ENCODE data around the gene MYO1A. TPM values are rescaled to one million over a fixed set of nuclear protein-coding genes. Genes with fewer than 3 reads are reported as not detected.
"Not testable (repeated sequence)": the region's sequence is repeated elsewhere in the genome, so short reads cannot be mapped to it uniquely, and the experiment has no call there.

MYO1A gene
- polyA plus RNA-seq, 12 donors = 0.05 to 34.7 (median 0.29) TPM; not detected in 6

DNA sequence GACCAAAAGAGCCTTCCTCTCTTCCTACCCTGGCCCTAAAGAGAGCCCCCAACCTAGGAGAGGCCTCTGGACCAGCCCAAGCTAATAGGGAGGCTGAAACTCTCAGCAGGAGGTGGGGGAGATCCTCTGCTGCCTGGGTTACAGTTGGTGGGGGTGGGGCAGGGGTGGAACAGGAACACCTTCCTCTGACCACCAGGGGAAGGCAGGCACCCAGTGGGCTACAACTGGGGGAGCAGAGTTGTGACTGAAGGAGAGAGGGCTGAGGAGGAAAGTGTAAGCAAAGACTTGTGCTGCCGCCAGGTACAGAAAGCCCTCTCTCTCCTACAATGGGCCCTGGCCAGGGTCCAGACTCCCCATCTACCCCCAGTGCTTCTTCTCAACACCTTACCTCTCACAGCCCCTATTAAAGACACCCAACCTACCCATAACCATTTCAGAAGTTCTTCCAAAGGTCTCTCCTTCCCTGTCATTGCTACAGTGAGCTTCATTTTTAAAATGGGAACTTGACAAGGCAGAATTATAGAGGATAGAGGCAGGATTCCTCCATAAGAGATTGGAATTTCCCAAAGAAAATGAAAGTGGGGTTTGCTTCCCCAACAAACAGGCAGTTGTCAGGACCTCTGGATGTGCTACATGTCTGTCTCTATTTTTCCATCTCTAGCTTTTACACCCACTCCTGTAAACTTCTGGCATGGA is 1.4 kb downstream of the MYO1A start:
- no peak for DNase-seq

DNA sequence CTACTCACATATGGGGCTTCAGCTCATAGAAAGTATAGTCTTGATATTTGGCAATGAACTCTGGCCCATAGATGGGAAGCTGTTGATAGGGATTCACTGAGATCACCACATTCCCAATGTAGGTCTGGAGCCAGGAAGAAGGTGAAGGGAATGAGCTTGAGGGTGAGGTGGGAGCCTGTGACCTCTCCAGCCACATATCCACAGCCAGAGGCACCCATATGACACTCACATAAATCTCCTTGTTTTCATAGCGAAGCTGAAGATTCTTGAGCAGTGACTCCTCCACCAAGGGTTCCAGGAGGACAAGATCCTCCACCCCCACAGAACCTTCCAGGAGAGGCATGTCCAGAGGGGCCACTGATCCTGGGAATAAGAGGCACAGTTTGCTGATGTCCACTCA is 1.9 kb downstream of the MYO1A start:
- no peak for DNase-seq

DNA sequence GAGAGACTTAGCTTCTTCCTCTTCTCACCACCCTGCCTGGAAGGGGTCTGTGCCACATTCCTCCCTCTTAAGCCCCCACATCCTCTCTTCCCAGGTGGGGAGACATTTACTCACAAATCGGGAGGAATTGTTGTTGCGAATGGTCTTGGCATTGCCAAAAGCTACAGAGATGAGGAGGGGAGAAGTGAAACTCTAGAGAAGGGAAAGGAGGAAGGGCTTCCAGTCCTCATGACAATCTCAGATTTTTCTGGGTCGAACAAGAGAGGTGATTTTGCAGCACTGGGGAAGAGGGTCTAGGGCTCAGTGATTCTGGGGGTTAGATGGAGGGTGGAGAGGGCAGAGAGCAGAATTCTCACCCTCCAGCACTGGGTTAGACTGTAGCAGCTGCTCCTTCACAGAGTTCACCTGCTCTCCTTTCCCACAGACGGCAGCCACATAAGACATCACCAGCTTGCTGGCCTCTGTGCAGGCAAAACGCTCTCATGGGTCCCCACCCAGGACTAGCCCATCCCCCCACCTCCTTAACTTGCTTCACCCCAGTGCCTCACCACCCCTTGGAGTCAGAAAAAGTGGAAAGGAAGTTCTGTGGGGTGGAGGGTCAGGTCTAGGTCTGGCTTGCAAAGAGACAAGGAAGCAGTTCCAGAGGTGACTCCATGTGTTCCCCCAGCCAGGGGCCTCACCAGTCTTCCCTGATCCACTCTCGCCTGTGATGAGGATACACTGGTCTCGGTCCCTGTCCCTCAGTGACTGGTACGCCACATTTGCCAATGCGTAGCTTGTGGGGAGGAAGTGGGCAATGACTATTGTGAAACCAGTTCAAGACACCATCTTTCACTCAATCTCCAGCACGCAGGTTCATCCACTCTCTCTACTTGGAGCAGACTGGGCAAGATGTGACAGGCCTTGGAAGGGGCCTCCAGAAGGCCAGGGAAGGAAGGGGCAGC is 2.7 kb downstream of the MYO1A start:
- no peak for DNase-seq

GRCh38 chr12:57046086-57046791 is 3.7 kb downstream of the MYO1A start:
- no peak for DNase-seq

DNA sequence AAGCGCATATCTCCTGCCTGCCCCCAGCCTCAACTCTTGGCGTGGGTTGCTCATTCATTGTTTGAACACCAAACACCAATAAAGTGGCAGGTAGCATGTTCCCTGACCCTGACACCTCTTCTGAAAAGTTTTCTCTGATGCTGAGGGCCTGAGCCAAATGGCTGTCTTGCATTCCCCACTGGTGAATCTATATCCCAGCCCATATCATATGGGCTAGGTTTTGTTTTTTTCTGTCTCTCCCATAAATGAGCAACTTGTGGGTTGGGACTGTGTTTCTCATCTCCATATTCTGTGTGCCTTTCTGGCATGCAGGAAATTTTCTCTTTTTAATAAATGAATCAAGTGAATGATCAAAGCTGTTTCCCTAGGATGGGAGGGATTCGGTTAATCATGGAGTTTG is 5.0 kb downstream of the MYO1A start:
- no peak for DNase-seq

GRCh38 chr12:57044468-57044867 is 5.5 kb downstream of the MYO1A start:
- DNase-seq = no peak

- no peak for DNase-seq
Measured at GRCh38 chr12:57042695-57043094, 7.2 kb downstream of the MYO1A start.

DNA sequence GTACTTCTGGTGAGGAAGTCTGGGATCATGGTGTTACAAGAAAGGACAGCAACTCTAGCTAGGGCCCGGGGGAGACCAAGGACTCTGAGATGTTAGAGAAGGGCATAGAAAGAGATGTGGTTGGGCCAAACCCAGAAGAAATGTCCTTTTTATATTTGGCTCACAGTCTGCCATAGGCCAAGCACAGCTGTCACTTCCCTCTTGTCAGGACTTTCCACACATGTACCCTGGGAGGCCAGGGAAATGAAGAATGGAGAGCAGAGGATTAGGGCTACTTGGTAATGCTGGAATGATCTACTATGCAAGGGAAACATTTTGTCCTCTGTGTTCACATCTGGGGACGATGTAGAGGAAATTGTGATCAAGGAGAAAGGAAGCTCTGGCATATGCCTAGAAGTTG is 9.2 kb downstream of the MYO1A start:
- DNase-seq = no peak

DNA sequence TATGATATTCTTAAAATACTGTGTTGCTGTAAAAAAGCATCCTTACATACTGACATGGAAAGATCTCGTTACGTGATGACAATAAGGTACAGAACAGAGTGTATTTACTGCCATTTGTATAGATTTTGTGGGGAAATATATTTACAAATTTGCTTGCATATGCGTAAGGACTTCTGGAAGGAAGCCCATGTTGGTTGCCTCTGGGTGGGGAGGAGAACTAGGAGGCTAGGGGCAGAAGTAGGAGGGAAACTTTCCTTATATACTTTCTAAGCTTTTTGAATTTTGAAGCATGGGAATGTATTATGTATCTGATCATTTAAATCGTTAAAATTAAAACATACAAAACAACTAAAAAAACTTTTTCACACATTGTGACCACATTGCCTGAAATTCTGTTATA is 9.7 kb downstream of the MYO1A start:
- DNase-seq = no peak

- no peak for DNase-seq
Measured at GRCh38 chr12:57039016-57039798, 10.7 kb downstream of the MYO1A start.

- DNase-seq = no peak
Measured at GRCh38 chr12:57037264-57037663, 12.7 kb downstream of the MYO1A start.

DNA sequence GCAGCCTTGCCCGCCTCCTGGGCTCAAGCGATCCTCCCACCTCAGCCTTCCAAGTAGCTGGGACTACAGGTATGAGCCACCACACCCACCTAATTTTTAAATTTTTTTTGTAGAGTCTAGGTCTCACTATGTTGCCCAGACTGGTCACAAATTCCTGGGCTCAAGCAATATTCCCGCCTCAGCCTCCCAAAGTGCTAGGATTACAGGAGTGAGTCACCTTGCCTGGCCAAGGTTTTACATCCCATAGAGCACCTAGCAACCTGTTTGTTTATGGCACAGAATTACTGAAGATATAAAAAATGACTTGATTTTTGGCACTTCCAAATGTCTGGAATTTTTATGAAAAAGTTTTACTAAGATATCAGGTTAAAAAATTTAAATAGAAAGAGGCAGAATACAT is 16.5 kb downstream of the MYO1A start:
- DNase-seq = no peak

GRCh38 chr12:57031789-57032188 is 18.1 kb downstream of the MYO1A start:
- no peak for DNase-seq

DNA sequence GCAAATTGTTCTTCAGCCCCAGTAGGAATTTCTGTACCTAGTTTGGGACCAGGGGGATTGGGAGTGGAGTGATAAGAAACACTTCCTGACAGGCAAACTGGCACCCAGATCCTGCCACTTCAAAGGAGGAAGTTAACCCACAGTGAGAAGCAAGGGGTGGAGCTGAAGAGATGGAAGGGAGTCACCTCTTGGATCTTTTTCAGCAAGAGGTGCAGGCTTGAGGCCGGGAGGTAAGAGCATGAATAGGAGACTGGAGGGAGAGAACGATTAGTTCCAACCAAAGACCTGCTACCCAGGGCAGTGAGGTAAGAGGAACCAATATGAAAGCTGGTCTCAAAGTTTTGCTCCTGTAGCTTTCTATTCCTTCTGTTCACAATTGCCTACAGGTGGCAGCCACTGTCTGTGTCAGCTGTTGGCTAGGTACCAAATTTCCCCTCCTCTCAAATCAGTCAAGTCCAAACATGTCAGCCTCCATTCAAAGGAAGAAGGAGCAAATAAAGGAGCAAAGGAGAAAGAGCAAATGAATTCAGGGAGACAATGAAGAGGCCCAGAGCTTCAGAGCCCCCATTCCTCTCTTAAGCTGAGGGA is 18.7 kb downstream of the MYO1A start:
- no peak for DNase-seq

DNA sequence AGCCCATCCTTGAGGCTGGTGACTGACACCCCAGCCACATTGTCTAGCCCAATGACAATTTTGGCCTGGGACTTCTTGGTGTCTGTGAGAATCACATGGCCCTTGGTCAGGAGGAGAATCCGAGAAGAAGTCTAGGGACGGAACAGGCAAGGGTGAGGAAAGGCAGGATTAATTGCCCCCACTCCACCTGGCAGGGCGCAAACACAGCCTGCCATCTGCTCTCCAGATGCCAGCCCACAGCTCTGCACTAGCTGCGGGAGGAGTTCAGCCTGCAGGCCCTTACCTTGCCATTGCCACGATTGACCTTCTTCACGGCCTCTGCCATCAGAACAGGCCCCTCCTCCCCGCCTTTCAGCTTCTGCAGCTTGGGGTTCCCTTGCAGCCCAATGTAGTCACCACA is 20.5 kb downstream of the MYO1A start:
- no peak for DNase-seq

- DNase-seq = no peak
Measured at GRCh38 chr12:57027805-57028153, 22.1 kb downstream of the MYO1A start.

- DNase-seq = no peak
Measured at GRCh38 chr12:57027011-57027804, 22.7 kb downstream of the MYO1A start.

- DNase-seq = no peak
Measured at GRCh38 chr12:57025196-57025595, 24.7 kb downstream of the MYO1A start.

DNA sequence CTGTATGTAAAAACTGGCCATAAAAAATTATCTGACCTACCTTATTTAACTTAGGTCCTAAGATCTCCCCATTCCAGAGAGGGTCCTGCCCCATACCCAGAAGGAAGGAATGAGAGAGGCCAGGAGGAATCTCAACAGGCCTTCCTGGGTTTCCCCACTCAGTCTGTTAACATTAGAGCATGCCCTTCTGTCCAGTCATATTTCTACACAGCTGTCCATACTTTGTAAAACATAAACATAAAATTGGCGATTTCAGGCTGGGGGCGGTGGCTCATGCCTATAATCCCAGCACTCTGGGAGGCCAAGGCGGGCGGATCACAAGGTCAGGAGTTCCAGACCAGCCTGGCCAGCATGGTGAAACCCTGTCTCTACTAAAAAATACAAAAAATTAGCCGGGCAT is 27.6 kb downstream of the MYO1A start:
- not testable (repeated sequence) for DNase-seq

DNA sequence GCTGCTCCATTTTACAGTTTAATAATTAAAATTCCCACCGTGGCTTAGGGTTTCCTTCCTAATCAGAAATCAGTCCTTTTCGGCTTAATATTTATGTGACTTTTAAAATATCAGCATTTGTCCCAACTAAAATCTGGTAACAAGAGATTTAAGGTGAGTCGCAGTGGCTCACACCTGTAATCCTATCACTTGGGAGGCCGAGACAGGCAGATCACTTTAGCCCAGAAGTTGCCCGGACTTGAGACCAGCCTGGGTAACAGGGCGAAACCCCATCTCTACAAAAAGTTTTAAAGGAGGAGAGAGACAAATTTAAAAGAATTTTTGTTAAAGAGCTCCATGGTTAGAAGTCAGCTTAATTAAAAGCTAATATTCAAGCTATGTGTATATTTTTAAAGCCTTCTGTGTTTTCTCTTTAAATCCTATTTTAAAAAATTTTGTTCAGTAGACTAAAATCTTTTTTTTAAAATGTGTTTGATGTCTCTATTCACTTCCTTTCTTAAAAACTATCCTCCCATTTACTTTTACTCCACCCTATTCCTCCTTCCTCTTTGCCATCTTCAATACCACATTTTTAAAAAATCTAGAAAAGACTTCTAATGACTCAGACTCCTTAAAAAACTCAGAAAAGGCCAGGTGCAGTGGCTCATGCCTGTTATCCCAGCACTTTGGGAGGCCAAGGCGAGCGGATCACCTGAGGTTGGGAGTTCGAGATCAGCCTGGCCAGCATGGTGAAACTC is 29.8 kb downstream of the MYO1A start:
- DNase-seq = no peak

Measured in muscle of arm (tissue), 12 donors.